GM10847 (cell line): ENCODE measurements around the gene CHST12.

Experiments
- POLR2A ChIP-seq: IDR thresholded peaks from 2 replicates; pipeline ENCODE4 v1.6.1; 2011; ENCODE audit not compliant: insufficient read length; ENCODE audit errors: extremely low read depth

Gene CHST12

DNA sequence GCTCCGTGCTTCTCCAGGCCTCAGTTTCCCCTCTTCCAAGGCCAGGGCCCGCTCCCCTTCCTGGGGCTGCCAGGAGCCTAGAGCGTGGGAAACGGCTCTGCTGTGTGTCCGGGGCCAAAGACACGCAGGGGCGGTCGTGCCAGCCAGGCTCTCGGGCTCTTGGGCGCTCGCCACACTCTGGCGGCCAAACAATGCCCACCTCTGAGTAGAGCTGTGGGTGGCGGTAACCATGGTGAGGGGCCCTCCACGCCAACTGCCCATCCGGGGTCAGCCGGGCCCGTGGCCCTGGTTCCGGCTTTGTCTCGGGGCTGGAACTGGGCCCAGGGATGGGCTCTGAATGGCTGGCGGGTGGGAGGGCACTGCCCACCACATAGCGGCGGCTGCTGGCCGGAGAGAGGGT lies 56.8 kb downstream of the CHST12 start:
- TF ChIP-seq POLR2A = no peak

DNA sequence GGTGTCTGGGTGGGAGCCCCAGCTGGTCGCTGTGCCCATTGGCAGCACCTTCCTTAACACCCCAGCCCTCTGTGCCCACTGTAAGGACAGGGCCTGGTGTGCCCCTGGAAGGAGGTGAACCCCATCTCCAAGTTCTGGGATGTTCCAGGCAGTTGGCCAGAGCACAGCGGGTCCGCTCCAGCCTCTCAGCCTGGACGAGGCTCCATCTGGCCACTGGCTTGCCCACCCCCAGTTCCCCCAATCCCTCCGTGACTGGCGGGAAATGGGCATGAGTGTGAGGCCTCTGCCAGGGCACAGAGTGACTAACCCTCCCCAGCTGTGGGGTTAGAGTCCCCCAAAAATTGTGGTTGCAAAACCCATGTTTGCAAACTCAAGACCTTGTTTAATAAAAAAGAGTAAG lies 57.2 kb downstream of the CHST12 start:
- TF ChIP-seq POLR2A = no peak

DNA sequence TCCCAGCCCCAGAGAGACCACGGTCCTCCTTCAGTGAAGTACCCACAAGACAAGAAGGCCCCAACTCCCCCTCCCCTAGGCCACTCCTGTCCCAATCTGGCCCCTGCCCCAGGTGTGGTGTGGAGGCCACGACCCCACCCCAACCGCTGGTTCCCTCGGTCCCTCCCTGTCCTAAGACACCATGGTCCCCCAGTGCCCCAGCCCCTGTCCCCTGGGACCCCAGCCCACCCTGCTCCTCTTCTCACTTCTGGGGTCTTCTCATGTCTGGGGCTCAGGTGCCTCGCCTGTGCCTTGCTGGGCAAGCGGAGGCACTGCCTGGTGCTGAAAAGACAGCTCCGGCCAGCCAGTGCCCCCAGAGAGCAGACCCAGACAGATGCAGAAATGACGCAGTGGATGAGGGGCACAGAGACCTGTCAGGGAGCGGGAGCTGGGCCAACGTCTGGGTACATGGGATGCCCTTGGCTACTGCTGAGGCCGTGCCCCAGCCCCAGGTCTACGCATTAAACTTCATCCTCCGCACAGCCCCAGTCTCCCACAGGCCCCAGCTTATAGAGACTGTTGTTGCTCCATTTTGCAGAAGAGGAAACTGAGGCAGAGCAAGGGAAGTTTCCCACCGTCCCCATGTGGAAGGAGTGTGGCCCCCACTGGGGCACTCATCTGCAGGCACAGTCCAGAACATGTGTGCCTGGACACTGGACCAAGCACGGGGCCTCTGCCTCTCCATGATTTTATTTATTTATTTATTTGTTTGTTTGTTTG lies 58.0 kb downstream of the CHST12 start:
- no peak for TF ChIP-seq POLR2A

DNA sequence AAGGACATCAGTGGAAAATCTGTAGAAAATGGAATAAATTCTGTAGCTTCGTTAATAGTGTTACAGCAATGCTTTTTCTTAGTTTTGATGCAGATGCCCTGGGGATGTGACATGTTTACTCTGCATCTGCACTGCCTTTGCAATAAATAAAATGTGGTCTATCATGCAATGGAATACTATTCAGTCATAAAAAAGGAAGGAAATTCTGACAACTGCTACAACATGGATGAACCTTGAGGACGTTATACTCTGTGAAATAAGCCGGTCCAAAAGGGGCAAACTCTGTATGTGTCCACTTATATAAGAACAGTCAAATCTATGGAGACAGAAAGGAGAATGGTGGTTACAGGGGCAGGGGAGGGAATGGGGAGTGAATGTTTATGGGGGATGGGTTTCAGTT lies 59.3 kb downstream of the CHST12 start:
- TF ChIP-seq POLR2A = no peak

DNA sequence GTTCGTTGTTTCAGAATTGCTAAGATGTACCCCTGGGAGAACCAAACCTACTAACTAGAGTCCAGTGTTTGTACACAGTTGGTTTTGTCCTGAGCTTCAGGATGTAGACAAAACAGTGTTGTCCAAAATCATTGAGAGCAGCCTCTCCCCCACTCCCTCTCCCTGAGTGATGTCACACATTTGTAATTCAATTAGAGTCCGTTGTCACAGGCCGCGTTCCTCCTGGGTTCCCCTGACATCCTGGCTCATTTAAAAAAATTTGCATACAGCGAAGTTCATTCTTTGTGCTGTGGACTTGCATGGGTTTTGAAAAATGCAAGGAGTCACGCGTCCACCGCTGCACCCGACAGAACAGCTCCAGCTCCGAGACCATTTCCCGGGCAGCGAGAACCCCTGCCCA lies 62.5 kb downstream of the CHST12 start:
- no peak for TF ChIP-seq POLR2A

DNA sequence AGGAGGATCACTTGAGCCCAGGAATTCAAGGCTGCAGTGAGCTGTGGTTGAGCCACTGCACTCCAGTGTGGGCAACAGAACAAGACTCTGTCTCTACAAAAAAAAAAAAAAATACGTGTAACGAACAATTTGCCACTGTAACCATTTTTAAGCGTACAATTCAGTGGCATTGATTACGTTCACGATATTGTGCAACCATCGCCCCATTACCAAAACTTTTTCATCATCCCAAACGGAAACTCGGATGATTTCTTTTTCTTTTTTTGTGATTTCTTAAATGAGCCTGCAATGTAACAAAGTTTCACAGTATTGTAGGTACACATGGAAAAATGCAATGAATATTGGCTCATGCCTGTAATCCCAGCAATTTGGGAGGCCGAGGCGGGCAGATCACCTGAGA lies 63.3 kb downstream of the CHST12 start:
- no peak for TF ChIP-seq POLR2A

DNA sequence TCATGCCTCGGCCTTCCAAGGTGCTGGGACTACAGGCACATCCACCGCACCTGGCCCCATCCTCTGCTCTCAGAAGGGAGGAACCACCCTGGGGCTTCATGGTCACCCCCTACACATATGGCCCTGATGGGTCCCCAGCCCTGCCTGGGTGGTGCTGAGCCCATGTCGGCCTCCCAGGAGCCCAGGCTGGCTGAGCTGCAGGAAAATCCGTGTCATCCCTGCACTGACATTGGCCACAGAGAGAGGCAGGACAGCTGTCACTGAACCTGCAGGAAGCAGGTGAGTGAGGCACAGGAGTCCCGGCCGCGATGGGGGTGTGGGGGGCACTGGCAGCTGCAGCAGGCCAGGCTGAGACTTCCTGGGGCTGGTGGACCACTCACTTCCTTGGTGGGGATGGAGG lies 64.8 kb downstream of the CHST12 start:
- TF ChIP-seq POLR2A = no peak

DNA sequence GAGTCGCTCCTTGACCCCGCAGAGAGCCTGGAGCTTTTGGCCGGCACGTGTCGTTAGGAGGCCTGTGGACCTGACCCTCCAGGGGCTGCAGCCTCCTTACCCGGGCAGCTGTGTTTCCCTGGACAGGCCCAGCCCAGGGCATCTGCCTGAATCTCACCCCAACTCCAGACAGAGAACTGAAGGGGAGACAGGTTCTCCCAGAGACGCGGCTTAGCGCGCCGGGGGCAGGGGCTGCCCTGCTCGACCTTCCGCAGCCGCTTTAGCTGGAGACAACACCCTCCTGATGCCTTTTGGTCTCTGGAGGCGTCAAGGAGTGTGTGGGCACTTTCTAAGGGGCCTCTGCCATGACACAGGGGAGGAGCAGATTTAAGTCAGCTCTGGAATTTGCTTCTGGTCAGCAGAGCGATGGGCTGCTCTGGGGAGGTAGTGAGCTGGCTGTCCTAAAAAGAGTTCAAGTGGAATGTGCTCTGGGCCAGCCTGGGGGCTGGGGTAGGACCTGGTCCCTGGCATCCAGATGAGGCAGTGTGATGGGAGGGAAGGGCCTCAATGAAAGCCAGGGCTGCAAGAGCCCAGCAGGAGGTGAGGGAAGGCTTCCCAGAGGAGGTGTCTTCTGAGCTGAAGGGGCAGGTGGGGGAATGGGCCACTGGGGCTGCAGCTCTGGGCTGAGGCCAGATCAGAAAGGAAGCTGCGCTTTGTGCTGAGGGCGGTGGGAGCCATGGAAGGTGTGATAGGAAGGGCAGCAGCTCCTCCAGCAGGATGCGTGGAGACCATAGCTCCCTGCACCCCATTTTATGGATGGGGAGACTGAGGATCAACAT lies 67.0 kb downstream of the CHST12 start:
- TF ChIP-seq POLR2A = no peak

DNA sequence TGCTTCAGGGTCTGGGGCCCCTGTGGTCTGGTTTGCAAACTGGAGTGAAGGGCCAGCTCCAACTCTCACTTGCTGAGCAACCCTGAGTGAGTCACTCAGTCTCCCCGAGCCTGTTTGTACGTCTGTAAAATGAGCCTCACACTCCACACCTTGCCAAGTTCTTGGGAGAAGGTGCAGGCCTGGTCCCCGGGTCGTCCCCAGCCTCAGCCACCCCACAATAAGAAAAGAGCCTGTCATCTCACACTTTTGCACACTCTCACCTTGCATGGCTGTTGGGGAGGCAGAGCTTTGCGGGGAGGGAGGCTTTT lies 67.6 kb downstream of the CHST12 start:
- TF ChIP-seq POLR2A = no peak

DNA sequence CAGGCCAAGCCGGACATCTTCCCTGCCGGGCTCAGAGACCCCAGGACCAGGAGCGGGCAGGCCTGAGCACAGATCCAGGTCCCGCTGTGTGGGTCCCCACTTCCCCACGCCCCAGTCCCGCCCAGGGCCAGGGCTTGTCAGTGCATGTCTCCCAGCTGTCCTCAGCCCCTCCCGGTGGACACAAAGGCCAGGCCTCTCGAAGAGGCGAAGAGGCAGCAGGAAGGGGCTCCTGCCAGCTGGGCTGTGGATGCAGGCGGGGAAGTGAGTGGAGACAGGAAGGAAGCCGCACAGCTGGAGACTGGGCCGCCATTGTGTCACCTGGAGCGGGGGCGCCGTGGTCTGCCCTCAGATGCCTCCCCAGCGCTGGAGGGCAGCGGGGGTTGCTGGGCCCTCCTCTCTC lies 68.0 kb downstream of the CHST12 start:
- no peak for TF ChIP-seq POLR2A

DNA sequence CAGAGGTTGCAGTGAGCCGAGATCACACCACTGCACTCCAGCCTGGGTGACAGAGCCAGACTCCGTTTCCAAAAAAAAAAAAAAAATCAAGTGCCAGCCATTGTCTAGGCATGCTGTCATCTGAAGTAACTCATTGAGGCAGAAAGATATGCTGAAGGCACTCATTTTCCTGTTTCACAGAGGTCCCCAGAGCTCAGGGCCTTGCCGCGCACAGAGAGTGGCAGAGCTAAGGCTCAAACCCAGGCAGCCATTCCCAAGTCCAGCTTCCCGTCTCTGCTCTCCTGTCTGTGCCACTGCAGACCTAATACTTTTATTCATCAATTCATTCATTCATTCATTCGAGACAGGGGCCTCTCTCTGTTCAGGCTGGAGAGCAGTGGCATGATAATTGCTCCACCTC lies 69.3 kb downstream of the CHST12 start:
- TF ChIP-seq POLR2A = no peak

DNA sequence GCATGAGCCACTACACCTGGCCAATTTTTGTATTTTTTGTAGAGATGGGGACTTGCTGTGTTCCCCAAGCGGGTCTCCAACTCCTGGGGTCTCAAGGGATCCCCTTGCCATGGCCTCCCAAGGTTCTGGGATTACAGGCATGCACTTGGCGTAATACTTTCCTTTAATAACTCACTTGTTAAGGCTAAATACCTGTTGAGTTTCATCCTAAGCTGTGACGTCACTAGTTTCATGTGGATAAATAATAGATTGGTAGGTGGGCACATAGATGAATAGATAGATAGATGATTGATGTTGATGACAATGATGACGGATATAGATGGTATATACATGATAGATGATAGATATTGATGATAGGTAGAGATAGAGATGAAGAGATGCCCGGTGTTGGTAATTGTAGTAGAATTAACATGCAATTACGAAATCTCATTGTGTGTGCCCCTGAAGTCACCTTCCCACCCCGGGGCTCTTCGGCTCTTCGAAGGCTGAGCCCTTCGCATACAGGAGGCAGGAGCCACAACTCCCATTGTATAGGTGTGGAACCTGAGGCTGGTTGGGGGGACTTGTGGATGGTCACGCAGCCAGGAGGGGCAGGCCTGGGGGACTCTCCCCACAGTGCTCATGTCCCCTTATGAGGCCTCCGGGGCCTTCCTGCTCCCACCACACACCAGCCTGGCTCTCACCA lies 70.2 kb downstream of the CHST12 start:
- no peak for TF ChIP-seq POLR2A

DNA sequence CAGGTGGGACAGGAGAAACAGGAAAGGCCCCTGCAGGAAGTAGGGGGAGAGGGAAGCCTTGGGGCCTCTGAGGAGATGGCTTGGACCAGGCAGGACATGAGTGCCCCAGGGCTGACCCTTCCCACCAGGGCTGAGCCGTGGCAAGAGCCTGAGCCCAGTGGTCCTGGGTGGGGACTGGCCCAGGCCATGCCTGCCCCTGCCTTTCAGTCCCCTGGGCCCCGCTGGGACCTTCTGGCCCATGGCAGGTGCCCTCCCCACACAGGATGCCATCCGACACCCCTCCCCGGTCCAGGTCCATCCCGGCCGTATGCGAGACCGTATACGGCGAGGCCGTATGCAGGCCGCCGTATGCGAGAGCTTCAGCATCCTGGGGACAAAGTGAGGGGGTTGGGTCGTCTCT lies 70.8 kb downstream of the CHST12 start:
- TF ChIP-seq POLR2A = no peak

DNA sequence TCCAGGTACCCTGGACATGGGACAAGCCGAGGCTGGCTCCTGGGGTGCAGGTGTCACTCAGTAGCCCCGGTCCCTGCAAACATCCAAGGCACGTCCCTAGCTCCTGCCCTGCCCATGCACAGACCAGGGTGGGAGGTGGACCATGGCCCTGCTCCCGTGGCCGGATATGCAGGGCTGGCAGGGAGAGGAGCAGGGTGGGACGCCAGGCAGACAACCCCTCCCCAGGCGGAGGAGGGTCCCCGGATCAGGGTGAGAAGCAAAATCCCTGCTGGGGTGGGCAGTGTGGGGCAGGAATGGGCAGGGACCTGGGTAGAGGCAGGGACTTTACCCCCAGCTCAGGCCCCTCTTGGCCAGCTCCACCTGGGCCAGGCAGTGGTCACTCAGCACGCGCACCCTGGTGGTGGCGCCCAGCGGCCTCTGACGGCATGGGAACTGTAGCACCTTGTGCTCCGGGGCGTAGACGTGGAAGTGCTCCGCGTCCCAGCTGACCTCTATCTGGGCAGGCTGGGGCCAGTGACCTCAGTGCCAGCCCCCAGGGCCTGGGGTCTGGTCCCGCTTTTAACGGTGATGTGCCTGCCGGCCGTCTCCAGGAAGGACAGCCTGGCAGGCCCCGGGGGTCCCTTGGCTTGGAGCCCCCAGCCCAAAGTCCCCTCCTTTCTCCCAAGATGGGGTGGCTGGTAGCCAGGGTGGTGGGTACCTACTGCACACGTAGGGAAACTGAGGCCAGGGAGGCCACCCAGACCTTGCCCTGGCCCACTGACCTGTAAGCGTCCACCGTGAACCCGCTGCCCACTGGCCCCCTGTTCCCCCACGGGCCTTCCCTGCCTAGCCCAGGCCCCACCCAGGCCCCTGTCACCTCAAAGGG lies 71.6 kb downstream of the CHST12 start:
- TF ChIP-seq POLR2A = no peak

DNA sequence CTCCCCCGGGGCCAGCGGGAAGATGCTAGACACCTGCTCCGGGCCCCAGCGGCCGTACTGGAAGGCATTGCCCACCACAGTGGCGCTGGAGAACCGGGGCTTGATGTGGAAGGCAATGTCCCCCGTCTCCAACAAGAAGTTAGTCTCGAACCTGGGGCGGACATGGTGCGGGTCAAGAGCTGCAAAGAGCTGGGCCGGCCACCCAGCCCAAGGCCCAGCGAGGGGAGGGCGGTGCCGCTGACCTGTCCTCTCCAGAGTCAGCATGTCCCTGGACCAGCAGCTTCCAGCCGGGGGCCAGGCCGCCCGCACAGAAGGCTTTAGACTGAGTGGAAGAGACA lies 72.2 kb downstream of the CHST12 start:
- TF ChIP-seq POLR2A = no peak
